D721Med (cell line): ENCODE data around the gene PHLDA3.

Experiments used
- DNase-seq: peaks from one replicate; pipeline ENCODE4 v3.0.0; 2011; ENCODE audit warnings: low spot score; ENCODE audit not compliant: insufficient read length
- FAIRE-seq: peaks from 2 replicates; lab custom pipeline; 2011; peaks lifted over from hg19 to GRCh38; lab: Jason Lieb, UNC
- TF ChIP-seq, protein P1 (sequence below): IDR thresholded peaks from 2 replicates; pipeline ENCODE4 v1.5.1; 2012; ENCODE audit warnings: mild to moderate bottlenecking, control low read depth; ENCODE audit not compliant: insufficient read depth; ENCODE audit errors: missing control alignments

Gene PHLDA3

DNA sequence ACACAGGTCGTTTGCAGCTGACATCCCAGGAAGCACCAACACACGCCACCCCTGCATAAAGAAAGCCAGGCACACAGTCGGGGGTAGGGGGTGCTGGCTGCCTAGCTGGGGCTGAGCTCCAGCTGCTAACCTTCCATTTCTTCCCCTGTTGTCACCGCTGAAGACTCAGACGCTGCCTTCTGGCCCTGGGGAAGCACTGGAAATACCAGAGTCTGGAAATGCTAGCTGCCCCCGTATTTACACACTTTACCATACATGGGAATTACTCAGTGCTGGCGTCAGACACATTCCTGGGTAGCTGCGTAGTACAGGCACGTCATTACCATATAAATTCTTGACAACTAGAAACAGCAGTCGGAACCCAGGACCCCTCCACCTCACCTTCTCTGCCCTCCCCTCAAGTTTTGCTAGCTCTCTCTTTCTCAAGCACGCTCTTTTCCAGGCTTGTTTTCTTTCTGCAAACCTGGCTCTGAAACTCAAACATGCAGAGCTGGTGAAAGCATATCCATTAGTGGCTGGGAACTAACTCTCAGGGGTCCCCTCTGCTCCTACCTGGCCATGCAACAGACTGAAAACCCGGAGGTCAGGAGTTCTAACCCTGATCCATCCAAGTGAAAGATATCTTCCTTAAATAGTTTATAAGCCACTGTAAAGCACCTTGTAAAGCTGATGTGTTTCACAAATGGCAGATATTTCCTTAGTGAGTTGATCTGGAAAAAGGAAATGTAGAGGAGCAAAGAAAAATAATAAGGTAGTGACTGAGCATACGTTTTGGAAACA lies 34.6 kb upstream of the PHLDA3 start:
- no peak for FAIRE-seq
- DNase-seq: no peak
- TF ChIP-seq, protein P1, sequence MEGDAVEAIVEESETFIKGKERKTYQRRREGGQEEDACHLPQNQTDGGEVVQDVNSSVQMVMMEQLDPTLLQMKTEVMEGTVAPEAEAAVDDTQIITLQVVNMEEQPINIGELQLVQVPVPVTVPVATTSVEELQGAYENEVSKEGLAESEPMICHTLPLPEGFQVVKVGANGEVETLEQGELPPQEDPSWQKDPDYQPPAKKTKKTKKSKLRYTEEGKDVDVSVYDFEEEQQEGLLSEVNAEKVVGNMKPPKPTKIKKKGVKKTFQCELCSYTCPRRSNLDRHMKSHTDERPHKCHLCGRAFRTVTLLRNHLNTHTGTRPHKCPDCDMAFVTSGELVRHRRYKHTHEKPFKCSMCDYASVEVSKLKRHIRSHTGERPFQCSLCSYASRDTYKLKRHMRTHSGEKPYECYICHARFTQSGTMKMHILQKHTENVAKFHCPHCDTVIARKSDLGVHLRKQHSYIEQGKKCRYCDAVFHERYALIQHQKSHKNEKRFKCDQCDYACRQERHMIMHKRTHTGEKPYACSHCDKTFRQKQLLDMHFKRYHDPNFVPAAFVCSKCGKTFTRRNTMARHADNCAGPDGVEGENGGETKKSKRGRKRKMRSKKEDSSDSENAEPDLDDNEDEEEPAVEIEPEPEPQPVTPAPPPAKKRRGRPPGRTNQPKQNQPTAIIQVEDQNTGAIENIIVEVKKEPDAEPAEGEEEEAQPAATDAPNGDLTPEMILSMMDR: no peak

DNA sequence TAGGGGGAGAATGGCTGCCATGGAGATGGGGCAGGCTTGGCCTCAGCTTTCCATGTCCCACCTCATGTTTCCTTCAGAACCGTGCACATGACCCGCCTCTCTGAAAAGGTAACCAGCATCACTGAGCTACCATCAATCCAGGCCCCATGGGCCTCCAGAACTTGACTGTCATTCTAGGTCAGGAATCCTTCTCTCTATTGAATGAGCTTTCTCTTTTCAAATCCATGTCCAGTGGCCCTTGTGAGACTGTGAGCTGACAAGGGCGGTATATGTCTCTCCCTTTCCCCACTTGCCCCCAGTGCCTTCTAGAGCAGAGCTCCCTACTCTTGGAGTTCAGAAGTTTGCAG lies 33.5 kb upstream of the PHLDA3 start:
- no peak for FAIRE-seq
- no peak for DNase-seq
- TF ChIP-seq, protein P1: no peak

DNA sequence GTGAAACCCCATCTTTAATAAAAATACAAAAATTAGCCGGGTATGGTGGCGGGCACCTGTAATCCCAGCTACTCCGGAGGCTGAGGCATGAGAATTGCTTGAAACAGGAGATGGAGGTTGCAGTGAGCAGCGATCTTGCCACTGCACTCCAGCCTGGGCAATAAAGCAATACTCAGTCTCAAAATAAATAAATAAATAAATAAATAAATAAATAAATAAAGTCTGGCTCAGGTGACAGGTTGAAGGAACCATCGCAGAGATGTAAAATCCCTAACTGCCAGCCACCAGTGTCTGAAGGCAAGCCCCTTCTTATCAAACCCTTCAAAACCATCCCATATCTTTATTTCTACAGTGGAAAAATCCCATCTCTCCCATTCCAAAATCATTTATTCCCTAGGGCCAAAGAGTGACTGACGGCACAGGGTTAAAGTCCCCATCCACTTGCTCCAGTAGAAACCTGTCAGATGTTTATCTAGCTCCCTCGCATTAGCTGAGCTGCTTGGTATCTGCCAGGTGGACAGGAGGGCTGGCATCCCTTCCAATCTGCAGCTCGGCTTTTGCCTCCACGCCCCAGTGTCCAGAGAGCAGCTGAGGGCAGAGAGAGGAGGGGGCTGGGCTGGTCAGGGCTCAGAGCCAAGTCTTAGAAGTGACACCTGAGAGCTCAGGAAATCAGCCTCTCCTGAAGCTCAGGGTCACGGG lies 33.0 kb upstream of the PHLDA3 start:
- TF ChIP-seq, protein P1: no peak
- FAIRE-seq: no peak
- DNase-seq: no peak

DNA sequence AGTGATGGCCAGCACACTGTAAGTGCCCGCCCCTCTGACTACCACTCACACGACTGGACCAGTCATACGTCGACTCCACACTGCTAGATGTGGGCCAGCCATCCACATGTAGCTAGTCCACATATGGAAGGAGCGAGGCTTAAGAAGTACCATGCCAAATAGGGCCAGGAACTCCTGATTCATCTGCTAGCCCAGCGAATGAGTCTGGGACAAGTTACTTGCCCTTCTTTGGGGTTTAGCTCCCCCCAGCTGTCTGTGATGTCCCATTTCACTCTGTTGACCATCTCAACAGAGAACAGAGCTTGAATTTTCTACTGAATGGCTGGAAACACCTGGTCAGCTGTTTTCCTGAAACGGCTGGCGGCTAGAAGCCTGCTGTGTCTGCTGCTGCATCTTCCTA lies 32.2 kb upstream of the PHLDA3 start:
- FAIRE-seq: no peak
- TF ChIP-seq, protein P1: no peak
- DNase-seq: no peak

DNA sequence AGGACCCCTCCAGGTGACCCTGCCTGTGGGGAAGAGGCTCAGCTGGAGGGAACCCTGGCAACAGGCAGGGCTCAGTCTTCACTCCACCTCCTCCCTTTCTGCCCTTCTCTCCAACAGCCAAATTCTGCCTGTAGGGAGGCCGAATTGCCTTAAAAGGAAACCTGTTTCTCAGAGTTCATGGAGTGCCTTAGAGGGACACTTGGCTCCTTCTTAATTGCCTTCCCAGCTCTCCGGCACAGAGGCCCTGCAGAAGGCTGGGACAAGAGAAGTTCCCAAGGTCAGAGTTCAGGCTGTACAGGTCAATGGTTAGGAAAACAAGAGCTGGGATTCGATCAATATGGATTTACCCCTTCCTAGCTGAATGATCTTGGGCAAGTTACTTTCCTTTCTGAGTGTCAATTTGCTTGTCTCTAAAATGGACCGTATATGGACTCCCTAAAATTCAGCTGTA lies 31.7 kb upstream of the PHLDA3 start:
- DNase-seq: no peak
- TF ChIP-seq, protein P1: no peak
- no peak for FAIRE-seq

DNA sequence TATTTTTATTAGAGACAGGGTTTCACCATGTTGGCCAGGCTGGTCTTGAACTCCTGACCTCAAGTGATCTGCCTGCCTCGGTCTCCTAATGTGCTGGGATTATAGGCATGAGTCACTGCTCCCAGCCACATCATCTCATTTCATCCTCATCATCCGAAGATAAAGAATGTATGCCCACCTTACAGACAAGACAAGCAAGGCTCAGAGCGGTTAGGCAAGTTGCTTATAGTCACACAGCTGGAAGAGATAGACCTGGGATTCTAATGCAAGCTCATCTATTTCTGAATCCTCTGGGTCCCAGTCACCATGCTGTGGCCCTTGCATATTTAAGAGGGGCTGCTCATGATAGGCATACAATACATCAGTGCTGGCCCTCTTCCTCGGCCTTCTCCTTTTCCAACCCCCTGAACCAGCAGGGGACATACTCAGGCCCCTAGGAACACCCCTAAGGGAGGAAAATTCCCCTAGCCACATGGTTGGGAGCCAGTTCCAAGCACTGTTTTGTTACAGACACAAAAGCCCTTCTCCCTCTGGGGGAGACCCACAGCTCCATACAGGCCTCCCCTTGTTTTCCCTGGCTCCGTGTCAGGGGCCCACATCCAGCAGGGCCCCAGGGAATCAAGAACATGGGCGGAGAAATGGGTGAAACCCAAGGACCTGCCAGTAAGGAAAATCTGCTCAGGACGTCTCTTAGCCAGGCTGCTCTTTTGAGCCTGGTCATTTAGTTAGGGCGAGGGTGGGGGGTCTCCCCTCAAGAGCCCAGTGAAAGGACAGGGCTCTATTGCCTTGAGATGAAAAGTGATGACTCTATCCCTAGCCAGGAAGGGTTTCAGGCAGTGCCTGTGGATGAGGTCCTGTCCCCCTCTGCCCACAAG lies 31.0 kb upstream of the PHLDA3 start:
- DNase-seq (no peak), FAIRE-seq (no peak)
- TF ChIP-seq, protein P1: no peak
